HG03442 (cell line): ENCODE results near the gene KLHDC8A.

Source experiments
- ATAC-seq: cut with Tn5 transposase; IDR thresholded peaks from one replicate; pipeline ENCODE4 v1.9.1; 2021; ENCODE audit warnings: mild to moderate bottlenecking, moderate library complexity; ENCODE audit not compliant: unreplicated experiment

KLHDC8A gene

GRCh38 chr1:205319081-205320018 lies 37.4 kb downstream of the KLHDC8A start:
- no peak for ATAC-seq

DNA sequence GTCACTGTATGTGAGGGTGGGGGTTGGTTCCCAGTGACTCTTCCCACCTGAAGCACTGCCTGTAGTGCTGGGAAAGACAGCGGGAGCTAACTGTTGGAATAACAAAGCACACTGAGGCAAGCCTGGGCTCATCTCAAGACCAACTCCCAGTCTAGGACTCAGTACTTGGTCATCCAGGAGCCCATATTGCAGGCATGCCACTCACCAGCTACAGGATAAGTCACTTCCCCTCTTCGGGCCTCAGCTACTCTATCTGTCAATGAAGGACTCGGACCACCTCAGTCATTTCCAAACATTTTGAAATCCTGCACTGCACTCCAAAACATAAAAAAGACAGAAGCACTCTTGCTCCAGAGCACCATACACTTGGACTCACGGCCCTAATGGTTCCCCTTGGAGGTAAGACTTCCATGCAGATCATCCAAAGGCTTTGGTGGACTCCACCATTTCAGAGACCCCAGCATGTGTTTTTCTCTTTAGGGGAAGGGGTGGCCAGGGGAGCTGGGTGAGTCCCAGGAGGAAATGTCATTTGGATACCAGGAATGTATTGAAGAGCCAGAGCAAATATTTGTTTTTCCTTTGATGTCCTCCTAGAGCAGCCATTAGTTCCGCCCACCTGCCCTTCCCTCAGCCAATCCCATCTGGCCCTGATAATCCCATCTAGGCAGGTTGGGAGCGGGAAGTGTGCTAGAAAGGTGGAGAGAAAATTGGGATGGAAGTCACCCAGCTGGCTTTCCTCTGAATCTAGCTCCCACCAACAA lies 38.3 kb downstream of the KLHDC8A start:
- no peak for ATAC-seq

- no peak for ATAC-seq
Measured at GRCh38 chr1:205317311-205317917, 39.3 kb downstream of the KLHDC8A start.

GRCh38 chr1:205316161-205316566 lies 40.6 kb downstream of the KLHDC8A start:
- ATAC-seq: no peak

GRCh38 chr1:205315008-205315618 lies 41.6 kb downstream of the KLHDC8A start:
- no peak for ATAC-seq

- ATAC-seq: no peak
Measured at GRCh38 chr1:205313563-205314308, 43.0 kb downstream of the KLHDC8A start.

GRCh38 chr1:205312866-205313562 lies 43.7 kb downstream of the KLHDC8A start:
- ATAC-seq: no peak

GRCh38 chr1:205310976-205311704 lies 45.6 kb downstream of the KLHDC8A start:
- ATAC-seq: no peak

DNA sequence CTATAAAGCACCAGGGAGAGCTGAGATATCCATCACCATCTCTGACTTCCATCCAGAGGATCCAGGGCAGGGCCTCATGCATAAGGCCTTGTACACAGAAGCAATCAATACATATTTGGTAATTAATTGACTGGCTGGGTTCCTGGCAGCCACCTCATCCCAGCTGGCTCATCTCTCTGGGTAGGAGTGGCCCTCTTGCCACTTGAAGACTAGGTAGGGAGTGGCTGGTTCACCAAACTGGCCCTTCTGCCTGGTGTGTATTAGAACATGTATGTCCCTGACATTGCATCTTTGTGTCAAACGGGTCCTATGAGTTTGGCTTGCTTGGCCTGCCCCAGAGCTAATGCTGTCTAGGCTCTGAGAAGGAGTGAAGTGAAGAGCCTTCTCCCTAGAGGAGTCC lies 47.0 kb downstream of the KLHDC8A start:
- no peak for ATAC-seq

- no peak for ATAC-seq
Measured at GRCh38 chr1:205306929-205307566, 49.7 kb downstream of the KLHDC8A start.

GRCh38 chr1:205304695-205305070 lies 52.0 kb downstream of the KLHDC8A start:
- no peak for ATAC-seq

DNA sequence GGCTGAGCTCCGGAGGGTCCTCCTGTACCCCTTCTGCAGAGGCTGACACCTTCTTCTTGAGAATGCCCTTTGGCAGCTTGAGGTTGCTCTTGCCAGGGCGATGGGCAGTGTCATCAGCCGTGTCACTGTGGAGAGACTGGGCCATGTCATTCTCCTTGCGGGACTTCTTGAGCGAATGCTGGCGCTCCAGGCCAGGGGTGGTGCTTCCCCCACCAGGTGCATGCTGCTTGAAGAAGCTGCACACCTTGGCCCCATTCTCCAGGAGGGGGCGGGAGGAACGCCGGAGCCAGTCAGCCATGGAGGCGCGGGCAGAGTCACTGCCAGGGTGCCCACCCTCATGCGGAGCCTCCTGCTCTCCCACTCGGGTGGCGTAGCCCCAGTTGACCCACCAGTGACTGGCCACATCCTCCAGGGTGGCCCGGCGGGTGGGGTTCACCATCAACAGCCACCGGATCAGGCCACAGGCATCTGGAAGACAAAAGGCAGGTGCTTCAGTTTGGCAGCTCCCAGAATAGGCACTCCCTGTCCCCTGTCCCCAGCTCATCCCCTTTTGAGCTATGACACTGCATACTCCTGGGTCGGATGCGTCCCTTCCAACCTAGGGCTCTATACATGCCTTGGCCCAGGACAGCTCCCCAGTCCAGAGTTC lies 52.6 kb downstream of the KLHDC8A start:
- ATAC-seq: no peak

DNA sequence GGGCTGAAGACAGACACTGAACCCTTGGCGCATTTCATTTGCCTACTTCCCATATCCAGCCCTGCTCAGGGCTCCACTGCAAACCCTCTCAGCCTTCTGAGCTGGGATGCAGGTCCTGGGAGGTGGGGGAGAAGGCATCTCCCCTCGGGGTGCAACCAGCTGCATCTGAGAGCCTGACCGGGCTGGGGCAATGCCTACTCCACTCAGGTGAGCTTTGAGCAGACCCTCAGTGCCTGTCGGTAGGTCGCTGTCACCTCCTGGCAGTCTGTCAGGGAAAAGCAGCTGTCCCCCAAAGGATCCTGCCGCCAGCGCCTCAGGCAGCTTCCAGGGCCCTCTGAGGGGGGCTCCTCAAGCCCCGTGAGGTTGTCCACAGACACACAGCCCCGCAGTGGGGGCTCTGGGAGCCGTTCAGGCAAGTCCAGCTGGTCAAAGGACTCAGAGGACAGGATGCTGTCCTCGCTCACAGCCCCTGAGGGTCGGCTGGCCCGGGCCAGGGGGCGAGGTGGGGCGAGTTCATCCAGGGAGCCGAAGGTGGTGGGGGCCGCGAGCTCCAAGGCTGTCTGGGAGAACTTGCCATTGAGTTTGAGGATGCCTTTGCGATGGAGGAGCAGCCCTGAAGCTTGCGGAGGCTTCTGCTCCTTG lies 53.4 kb downstream of the KLHDC8A start:
- ATAC-seq: no peak

DNA sequence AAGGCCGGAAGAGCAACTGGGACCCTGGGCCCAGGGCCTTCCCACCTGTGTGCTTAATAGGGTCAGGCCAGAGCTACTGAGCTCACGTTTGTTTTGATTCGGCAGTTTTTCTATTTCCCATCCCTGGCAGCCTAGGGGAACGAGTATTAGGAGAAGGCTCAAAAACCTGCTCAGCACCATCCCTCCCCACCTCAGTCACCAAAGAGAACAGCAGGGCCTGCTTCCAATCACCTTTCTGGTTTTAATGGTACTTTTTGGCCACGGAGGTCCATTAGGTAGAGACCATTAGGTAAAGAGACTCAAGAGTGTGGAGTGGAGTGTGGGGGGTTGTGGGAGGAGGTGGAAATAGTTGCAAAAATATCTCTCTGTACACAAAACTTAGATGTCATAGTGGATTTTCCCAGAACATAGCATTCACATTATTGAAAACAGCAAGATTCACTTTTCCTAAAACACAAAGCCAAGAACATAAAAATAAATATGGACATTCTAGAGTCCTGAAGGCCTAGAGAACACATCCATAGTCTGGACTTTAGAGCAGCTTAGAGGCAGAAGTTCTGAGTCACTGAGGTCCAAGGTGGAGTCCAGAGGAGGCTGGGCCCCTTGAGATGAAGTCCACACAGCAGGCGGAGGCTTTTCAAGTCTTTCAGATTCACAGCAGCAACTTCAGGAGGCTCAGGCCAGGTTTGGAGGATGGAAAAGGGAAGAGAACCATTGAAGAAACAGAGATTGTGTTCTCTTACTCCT lies 54.7 kb downstream of the KLHDC8A start:
- ATAC-seq: no peak

- ATAC-seq: no peak
Measured at GRCh38 chr1:205301205-205301821, 55.4 kb downstream of the KLHDC8A start.

DNA sequence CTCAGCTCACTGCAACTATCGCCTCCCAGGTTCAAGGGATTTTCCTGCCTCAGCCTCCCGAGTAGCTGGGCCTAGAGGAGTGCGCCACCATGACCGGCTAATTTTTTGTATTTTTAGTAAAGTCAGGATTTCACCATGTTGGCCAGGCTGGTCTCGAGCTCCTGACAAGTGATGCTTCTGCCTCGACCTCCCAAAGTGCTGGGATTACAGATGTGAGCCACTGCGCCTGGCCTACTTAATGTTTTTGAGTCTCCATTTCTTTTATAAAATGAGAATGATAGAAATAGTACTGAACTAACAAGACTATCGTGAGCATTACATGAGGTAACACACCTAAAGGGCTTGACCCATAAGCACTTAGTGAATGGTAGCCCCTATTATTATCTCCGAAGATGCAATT lies 56.6 kb downstream of the KLHDC8A start:
- ATAC-seq: no peak
